BJ (cell line): ENCODE measurements around the gene C1QB. TPM values are rescaled to one million over a fixed set of nuclear protein-coding genes. Genes with fewer than 3 reads are reported as not detected.

Experiments
- CTCF ChIA-PET: fragments of 350-600 bp; formaldehyde crosslinking; extraction: SDS; loops from one replicate; lab custom pipeline; 2021; ENCODE audit warnings: antibody characterized with exemption, inconsistent platforms; lab: Yijun Ruan, JAX
- POLR2A ChIA-PET: fragments of 300-600 bp; sonication (Branson Sonifier 250); formaldehyde crosslinking; extraction: SDS; loops from one replicate; lab custom pipeline; 2021; ENCODE audit warnings: antibody characterized with exemption; lab: Charles Lee
- DNase-seq: peaks from one replicate; pipeline ENCODE4 v3.0.0-alpha.2; 2011; ENCODE audit warnings: low read depth
- H3K27me3 ChIP-seq: 2 replicates; pipeline ENCODE4 v1.6.0; 2011; ENCODE audit warnings: low read length; ENCODE audit not compliant: control insufficient read depth, insufficient read depth
- H3K36me3 ChIP-seq: 2 replicates; pipeline ENCODE4 v1.5.1; 2011; ENCODE audit warnings: low read length; ENCODE audit not compliant: control insufficient read depth, insufficient read depth
- H3K4me3 ChIP-seq: 2 replicates; pipeline ENCODE4 v1.5.1; 2011; ENCODE audit warnings: low read depth, mild to moderate bottlenecking, control low read depth, low read length
- polyA plus RNA-seq: library from polyadenylated mRNA; depleted of rRNA; stranded (reverse); fragments of >200 nt; gene quantifications from 2 replicates; pipeline ENCODE4 v1.2.3, GENCODE V29; 2011
- TF ChIP-seq, protein P1 (sequence below): IDR thresholded peaks from 2 replicates; pipeline ENCODE4 v1.5.1; 2011; ENCODE audit warnings: low read depth, mild to moderate bottlenecking, control low read depth, inconsistent platforms, low read length, moderate library complexity; ENCODE audit not compliant: insufficient read depth

The C1QB gene
- polyA plus RNA-seq, 1 experiment = not detected

GRCh38 chr1:22660716-22661241 is 7.7 kb downstream of the C1QB start:
- Histone ChIP-seq H3K27me3 (peaks cover 12% of the 10 kb centered on the region), H3K36me3 (no peaks in the 10 kb centered on the region), H3K4me3 (no peak overlapping the region)
- CTCF ChIA-PET = no interaction called here
- TF ChIP-seq, protein P1, sequence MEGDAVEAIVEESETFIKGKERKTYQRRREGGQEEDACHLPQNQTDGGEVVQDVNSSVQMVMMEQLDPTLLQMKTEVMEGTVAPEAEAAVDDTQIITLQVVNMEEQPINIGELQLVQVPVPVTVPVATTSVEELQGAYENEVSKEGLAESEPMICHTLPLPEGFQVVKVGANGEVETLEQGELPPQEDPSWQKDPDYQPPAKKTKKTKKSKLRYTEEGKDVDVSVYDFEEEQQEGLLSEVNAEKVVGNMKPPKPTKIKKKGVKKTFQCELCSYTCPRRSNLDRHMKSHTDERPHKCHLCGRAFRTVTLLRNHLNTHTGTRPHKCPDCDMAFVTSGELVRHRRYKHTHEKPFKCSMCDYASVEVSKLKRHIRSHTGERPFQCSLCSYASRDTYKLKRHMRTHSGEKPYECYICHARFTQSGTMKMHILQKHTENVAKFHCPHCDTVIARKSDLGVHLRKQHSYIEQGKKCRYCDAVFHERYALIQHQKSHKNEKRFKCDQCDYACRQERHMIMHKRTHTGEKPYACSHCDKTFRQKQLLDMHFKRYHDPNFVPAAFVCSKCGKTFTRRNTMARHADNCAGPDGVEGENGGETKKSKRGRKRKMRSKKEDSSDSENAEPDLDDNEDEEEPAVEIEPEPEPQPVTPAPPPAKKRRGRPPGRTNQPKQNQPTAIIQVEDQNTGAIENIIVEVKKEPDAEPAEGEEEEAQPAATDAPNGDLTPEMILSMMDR = no peak
- POLR2A ChIA-PET = no interaction called here
- no peak for DNase-seq

DNA sequence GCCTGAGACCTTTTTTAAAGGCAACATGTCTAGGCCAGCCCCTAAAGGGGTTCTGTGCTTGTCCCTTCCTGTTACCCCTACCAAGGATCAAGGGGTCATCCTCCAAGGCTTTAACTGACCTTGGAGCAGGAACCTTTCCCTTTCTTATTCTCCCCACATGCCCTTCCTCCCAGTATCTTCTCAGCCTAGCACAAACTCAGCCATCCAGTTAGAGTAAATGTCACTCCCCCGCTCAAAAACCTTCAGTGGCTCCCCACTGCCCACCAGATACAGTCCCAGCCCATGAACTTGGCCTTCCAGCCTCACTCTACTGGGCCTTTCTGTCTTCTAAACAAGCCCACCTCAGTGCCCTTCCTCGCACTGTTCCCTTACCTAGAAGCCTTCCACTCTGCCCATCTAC is 8.8 kb downstream of the C1QB start:
- H3K27me3 ChIP-seq = peaks cover 7% of the 10 kb centered on the region
- H3K4me3 ChIP-seq = no peak overlapping the region
- ChIA-PET CTCF (interaction anchor here (1.6 to 3.2 kb wide), 2 partner anchors 14 to 268 kb away, joined by 3 to 9 read pairs; no protein-coding TSS in a partner anchor), POLR2A (no interaction called here)
- TF ChIP-seq, protein P1 = no peak
- DNase-seq = no peak
- H3K36me3 ChIP-seq = no peaks in the 10 kb centered on the region

DNA sequence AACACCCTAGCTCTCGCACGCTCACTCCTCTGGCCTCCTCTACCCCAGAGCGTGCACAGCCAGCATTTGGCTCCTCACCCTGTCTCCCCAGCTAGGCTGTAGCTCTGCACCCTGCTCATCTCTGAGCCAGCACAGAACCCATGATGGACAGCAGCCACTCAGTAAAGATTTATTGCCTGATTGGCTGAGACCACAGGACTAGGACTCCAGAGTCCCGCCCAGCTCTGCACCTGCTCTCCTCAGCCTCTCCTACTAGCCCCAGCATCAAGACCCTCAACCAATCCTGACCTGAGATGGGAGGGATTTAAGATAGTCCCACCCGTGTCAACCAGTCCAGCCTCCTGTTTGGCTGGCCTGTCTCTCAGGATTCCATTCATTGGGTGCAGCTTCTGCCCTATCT is 9.3 kb downstream of the C1QB start:
- ChIA-PET CTCF (interaction anchor here (1.1 to 3.2 kb wide), 5 partner anchors 10 to 268 kb away, joined by 3 to 9 read pairs (median 4); partner anchors contain the start of gene C1QC), POLR2A (no interaction called here)
- DNase-seq = no peak
- no peak overlapping the region for H3K4me3 ChIP-seq
- TF ChIP-seq, protein P1 = no peak
- no peaks in the 10 kb centered on the region for H3K36me3 ChIP-seq
- H3K27me3 ChIP-seq = peaks cover 7% of the 10 kb centered on the region

GRCh38 chr1:22662986-22663408 is 10.0 kb downstream of the C1QB start:
- Histone ChIP-seq H3K4me3 (no peak overlapping the region), H3K27me3 (peaks cover 8% of the 10 kb centered on the region), H3K36me3 (no peaks in the 10 kb centered on the region)
- TF ChIP-seq, protein P1 = no peak
- no peak for DNase-seq
- POLR2A ChIA-PET = no interaction called here
- CTCF ChIA-PET = interaction anchor here (1.1 to 3.2 kb wide), 5 partner anchors 10 to 267 kb away, joined by 3 to 9 read pairs (median 4); partner anchors contain the start of gene C1QC

GRCh38 chr1:22665752-22666151 is 12.7 kb downstream of the C1QB start:
- H3K27me3 ChIP-seq = peaks cover 14% of the 10 kb centered on the region
- no peaks in the 10 kb centered on the region for H3K36me3 ChIP-seq
- DNase-seq = no peak
- ChIA-PET CTCF (interaction anchor here (1.3 to 3.5 kb wide), 4 partner anchors 8 to 265 kb away, joined by 3 to 15 read pairs (median 4); no protein-coding TSS in a partner anchor), POLR2A (no interaction called here)
- TF ChIP-seq, protein P1 = peak; percentile 57
- no peak overlapping the region for H3K4me3 ChIP-seq
